Measurements from ENCODE around the gene OSMR.

The OSMR gene

GRCh38 chr5:38906503-38906902 lies 60.7 kb downstream of the OSMR start:
- Histone ChIP-seq H3K27ac (ENCODE audit: low read depth, low read length) (no peak overlapping the region), H3K36me3 (ENCODE audit: insufficient read depth, low read length) (no peaks in the 10 kb centered on the region), H3K4me1 (ENCODE audit: insufficient read depth, low read length) (no peaks in the 10 kb centered on the region), H3K4me3 (ENCODE audit: low read length) (no peak overlapping the region), H3K27me3 (ENCODE audit: insufficient read depth, low read length) (no peaks in the 10 kb centered on the region), H3K9ac (ENCODE audit: low read depth, low read length) (no peak overlapping the region), H3K9me3 (ENCODE audit: insufficient read depth, low read depth, low read length) (no peaks in the 10 kb centered on the region)

- H3K27ac ChIP-seq (ENCODE audit: low read depth, low read length), result no peak overlapping the region
- H3K4me3 ChIP-seq (ENCODE audit: low read length), result no peak overlapping the region
- no peaks in the 10 kb centered on the region for H3K27me3 ChIP-seq (ENCODE audit: insufficient read depth, low read length)
- no peaks in the 10 kb centered on the region for H3K36me3 ChIP-seq (ENCODE audit: insufficient read depth, low read length)
- WGBS, result 97% methylated on average over 3 of the region's 3 CpGs
- H3K4me1 ChIP-seq (ENCODE audit: insufficient read depth, low read length), result no peaks in the 10 kb centered on the region
- 0 out of 2 replicates have a peak, but pooled peaks cover 3% of the 10 kb centered on the region for H3K9me3 ChIP-seq (ENCODE audit: insufficient read depth, low read depth, low read length)
- no peak overlapping the region for H3K9ac ChIP-seq (ENCODE audit: low read depth, low read length)
These were observed 66.1 kb downstream of the OSMR start for GRCh38 chr5:38911933-38912332.

GRCh38 chr5:38913714-38914113 lies 67.9 kb downstream of the OSMR start:
- 81% methylated on average over 2 of the region's 2 CpGs for WGBS
- Histone ChIP-seq H3K4me1 (ENCODE audit: insufficient read depth, low read length) (no peaks in the 10 kb centered on the region), H3K9me3 (ENCODE audit: insufficient read depth, low read depth, low read length) (0 out of 2 replicates have a peak, but pooled peaks cover 3% of the 10 kb centered on the region), H3K27ac (ENCODE audit: low read depth, low read length) (no peak overlapping the region), H3K9ac (ENCODE audit: low read depth, low read length) (no peak overlapping the region), H3K27me3 (ENCODE audit: insufficient read depth, low read length) (no peaks in the 10 kb centered on the region), H3K4me3 (ENCODE audit: low read length) (no peak overlapping the region), H3K36me3 (ENCODE audit: insufficient read depth, low read length) (no peaks in the 10 kb centered on the region)

- WGBS, result 71% methylated on average over 7 of the region's 7 CpGs
- Histone ChIP-seq H3K36me3 (ENCODE audit: insufficient read depth, low read length) (no peaks in the 10 kb centered on the region), H3K27me3 (ENCODE audit: insufficient read depth, low read length) (no peaks in the 10 kb centered on the region)
These were observed 71.0 kb downstream of the OSMR start for GRCh38 chr5:38916802-38917201.

GRCh38 chr5:38921174-38921573 lies 75.4 kb downstream of the OSMR start:
- Histone ChIP-seq H3K9ac (ENCODE audit: low read depth, low read length) (no peak overlapping the region), H3K4me3 (ENCODE audit: low read length) (no peak overlapping the region), H3K27ac (ENCODE audit: low read depth, low read length) (no peak overlapping the region), H3K27me3 (ENCODE audit: insufficient read depth, low read length) (no peaks in the 10 kb centered on the region), H3K36me3 (ENCODE audit: insufficient read depth, low read length) (no peaks in the 10 kb centered on the region), H3K4me1 (ENCODE audit: insufficient read depth, low read length) (peaks cover 7% of the 10 kb centered on the region), H3K9me3 (ENCODE audit: insufficient read depth, low read depth, low read length) (no peaks in the 10 kb centered on the region)
- no CpG with 5 or more reads among the region's 1 CpG for whole genome bisulfite sequencing

More at GRCh38 chr5:38916802-38917201, 71.0 kb downstream of the OSMR start:
- no peak overlapping the region for H3K9ac ChIP-seq (ENCODE audit: low read depth, low read length)
- no peak overlapping the region for H3K4me3 ChIP-seq (ENCODE audit: low read length)
- H3K27ac ChIP-seq (ENCODE audit: low read depth, low read length), result no peak overlapping the region
- H3K4me1 ChIP-seq (ENCODE audit: insufficient read depth, low read length), result no peaks in the 10 kb centered on the region
- H3K9me3 ChIP-seq (ENCODE audit: insufficient read depth, low read depth, low read length), result 0 out of 2 replicates have a peak, but pooled peaks cover 3% of the 10 kb centered on the region

GRCh38 chr5:38922199-38922598 lies 76.4 kb downstream of the OSMR start:
- Histone ChIP-seq H3K36me3 (ENCODE audit: insufficient read depth, low read length) (no peaks in the 10 kb centered on the region), H3K9me3 (ENCODE audit: insufficient read depth, low read depth, low read length) (no peaks in the 10 kb centered on the region), H3K4me1 (ENCODE audit: insufficient read depth, low read length) (peaks cover 7% of the 10 kb centered on the region), H3K4me3 (ENCODE audit: low read length) (no peak overlapping the region), H3K27ac (ENCODE audit: low read depth, low read length) (no peak overlapping the region), H3K9ac (ENCODE audit: low read depth, low read length) (no peak overlapping the region), H3K27me3 (ENCODE audit: insufficient read depth, low read length) (no peaks in the 10 kb centered on the region)
- 2% methylated on average over 1 of the region's 1 CpG for whole genome bisulfite sequencing

GRCh38 chr5:38923661-38924451 lies 78.0 kb downstream of the OSMR start:
- H3K36me3 ChIP-seq (ENCODE audit: insufficient read depth, low read length), result no peaks in the 10 kb centered on the region
- WGBS, result 93% methylated on average over 3 of the region's 3 CpGs
- H3K4me3 ChIP-seq (ENCODE audit: low read length), result no peak overlapping the region
- H3K9ac ChIP-seq (ENCODE audit: low read depth, low read length), result no peak overlapping the region
- H3K4me1 ChIP-seq (ENCODE audit: insufficient read depth, low read length), result peaks cover 7% of the 10 kb centered on the region
- no peak overlapping the region for H3K27ac ChIP-seq (ENCODE audit: low read depth, low read length)
- no peaks in the 10 kb centered on the region for H3K27me3 ChIP-seq (ENCODE audit: insufficient read depth, low read length)
- H3K9me3 ChIP-seq (ENCODE audit: insufficient read depth, low read depth, low read length), result no peaks in the 10 kb centered on the region

- no peaks in the 10 kb centered on the region for H3K27me3 ChIP-seq (ENCODE audit: insufficient read depth, low read length)
- peaks cover 7% of the 10 kb centered on the region for H3K4me1 ChIP-seq (ENCODE audit: insufficient read depth, low read length)
- no peaks in the 10 kb centered on the region for H3K36me3 ChIP-seq (ENCODE audit: insufficient read depth, low read length)
- WGBS, result 88% methylated on average over 6 of the region's 6 CpGs
- no peak overlapping the region for H3K9ac ChIP-seq (ENCODE audit: low read depth, low read length)
- H3K4me3 ChIP-seq (ENCODE audit: low read length), result no peak overlapping the region
- no peak overlapping the region for H3K27ac ChIP-seq (ENCODE audit: low read depth, low read length)
- no peaks in the 10 kb centered on the region for H3K9me3 ChIP-seq (ENCODE audit: insufficient read depth, low read depth, low read length)
These were observed 79.5 kb downstream of the OSMR start for GRCh38 chr5:38925154-38925925.

GRCh38 chr5:38926121-38926520 lies 80.3 kb downstream of the OSMR start:
- 94% methylated on average over 2 of the region's 3 CpGs for WGBS
- H3K9me3 ChIP-seq (ENCODE audit: insufficient read depth, low read depth, low read length), result no peaks in the 10 kb centered on the region
- H3K27ac ChIP-seq (ENCODE audit: low read depth, low read length), result no peak overlapping the region
- no peaks in the 10 kb centered on the region for H3K27me3 ChIP-seq (ENCODE audit: insufficient read depth, low read length)
- H3K9ac ChIP-seq (ENCODE audit: low read depth, low read length), result no peak overlapping the region
- no peaks in the 10 kb centered on the region for H3K36me3 ChIP-seq (ENCODE audit: insufficient read depth, low read length)
- H3K4me3 ChIP-seq (ENCODE audit: low read length), result no peak overlapping the region
- peaks cover 7% of the 10 kb centered on the region for H3K4me1 ChIP-seq (ENCODE audit: insufficient read depth, low read length)

- Histone ChIP-seq H3K9ac (ENCODE audit: low read depth, low read length) (no peak overlapping the region), H3K27ac (ENCODE audit: low read depth, low read length) (no peak overlapping the region), H3K27me3 (ENCODE audit: insufficient read depth, low read length) (no peaks in the 10 kb centered on the region), H3K4me1 (ENCODE audit: insufficient read depth, low read length) (peaks cover 7% of the 10 kb centered on the region), H3K4me3 (ENCODE audit: low read length) (no peak overlapping the region), H3K36me3 (ENCODE audit: insufficient read depth, low read length) (no peaks in the 10 kb centered on the region), H3K9me3 (ENCODE audit: insufficient read depth, low read depth, low read length) (no peaks in the 10 kb centered on the region)
- WGBS, result 100% methylated on average over 2 of the region's 2 CpGs
These were observed 81.7 kb downstream of the OSMR start for GRCh38 chr5:38927470-38927869.

GRCh38 chr5:38929838-38930237 lies 84.0 kb downstream of the OSMR start:
- Histone ChIP-seq H3K9me3 (ENCODE audit: insufficient read depth, low read depth, low read length) (no peaks in the 10 kb centered on the region), H3K27me3 (ENCODE audit: insufficient read depth, low read length) (no peaks in the 10 kb centered on the region), H3K4me1 (ENCODE audit: insufficient read depth, low read length) (no peaks in the 10 kb centered on the region), H3K4me3 (ENCODE audit: low read length) (no peak overlapping the region), H3K27ac (ENCODE audit: low read depth, low read length) (no peak overlapping the region), H3K36me3 (ENCODE audit: insufficient read depth, low read length) (no peaks in the 10 kb centered on the region), H3K9ac (ENCODE audit: low read depth, low read length) (no peak overlapping the region)
- WGBS, result 88% methylated on average over 2 of the region's 2 CpGs
